HFFc6 (cell line): Measurements from ENCODE around the gene DNAJC9. TPM values are rescaled to one million over a fixed set of nuclear protein-coding genes. Genes with fewer than 3 reads are reported as not detected.

Source experiments
- DNase-seq: peaks from one replicate; pipeline ENCODE4 v3.0.0-alpha.2; 2018
- H3K27ac Mint-ChIP-seq: 2 replicates; pipeline ENCODE4 v1.8.0; 2020; ENCODE audit warnings: mild to moderate bottlenecking, mixed read lengths
- H3K27me3 Mint-ChIP-seq: 2 replicates; pipeline ENCODE4 v1.8.0; 2021; ENCODE audit warnings: mild to moderate bottlenecking, moderate library complexity, mixed read lengths; ENCODE audit not compliant: insufficient read depth
- H3K36me3 Mint-ChIP-seq: 2 replicates; pipeline ENCODE4 v1.8.0; 2021; ENCODE audit warnings: low read depth, mixed read lengths
- H3K4me1 Mint-ChIP-seq: 2 replicates; pipeline ENCODE4 v1.8.0; 2020; ENCODE audit warnings: low read depth, mixed read lengths
- H3K4me3 Mint-ChIP-seq: 2 replicates; pipeline ENCODE4 v1.8.0; 2020; ENCODE audit warnings: mild to moderate bottlenecking, moderate library complexity, mixed read lengths
- H3K9me3 Mint-ChIP-seq: 2 replicates; pipeline ENCODE4 v1.8.0; 2020; ENCODE audit warnings: mild to moderate bottlenecking, mixed read lengths
- CTCF ChIP-seq: fragments of 200-600 bp; sonication (generic); IDR thresholded peaks from 2 replicates; pipeline ENCODE4 v1.5.0; 2021; ENCODE audit warnings: antibody characterized with exemption, mild to moderate bottlenecking
- total RNA-seq, 6 experiments: library from RNA; stranded (reverse); fragmentation: NEBNext Ultra II Directional; extraction: Animal tissue kit (Norgen Biotek cat#: 25700); gene quantifications; 2 replicates in 1 of 6; 3 replicates in 5 of 6; pipeline ENCODE4 v1.2.3, GENCODE V29; 2021

DNAJC9 gene
- total RNA-seq, 6 experiments from 2014 or later: 18.6 to 30.9 (median 27.1) TPM

- Mint-ChIP-seq H3K4me1 (peaks cover 10% of the 10 kb centered on the region), H3K4me3 (no peak overlapping the region), H3K27me3 (no peaks in the 10 kb centered on the region), H3K9me3 (no peaks in the 10 kb centered on the region), H3K36me3 (peaks cover 27% of the 10 kb centered on the region), H3K27ac (no peak overlapping the region)
- DNase-seq: no peak
- TF ChIP-seq CTCF: no peak
Measured at GRCh38 chr10:73211106-73211811, 35.8 kb downstream of the DNAJC9 start.

DNA sequence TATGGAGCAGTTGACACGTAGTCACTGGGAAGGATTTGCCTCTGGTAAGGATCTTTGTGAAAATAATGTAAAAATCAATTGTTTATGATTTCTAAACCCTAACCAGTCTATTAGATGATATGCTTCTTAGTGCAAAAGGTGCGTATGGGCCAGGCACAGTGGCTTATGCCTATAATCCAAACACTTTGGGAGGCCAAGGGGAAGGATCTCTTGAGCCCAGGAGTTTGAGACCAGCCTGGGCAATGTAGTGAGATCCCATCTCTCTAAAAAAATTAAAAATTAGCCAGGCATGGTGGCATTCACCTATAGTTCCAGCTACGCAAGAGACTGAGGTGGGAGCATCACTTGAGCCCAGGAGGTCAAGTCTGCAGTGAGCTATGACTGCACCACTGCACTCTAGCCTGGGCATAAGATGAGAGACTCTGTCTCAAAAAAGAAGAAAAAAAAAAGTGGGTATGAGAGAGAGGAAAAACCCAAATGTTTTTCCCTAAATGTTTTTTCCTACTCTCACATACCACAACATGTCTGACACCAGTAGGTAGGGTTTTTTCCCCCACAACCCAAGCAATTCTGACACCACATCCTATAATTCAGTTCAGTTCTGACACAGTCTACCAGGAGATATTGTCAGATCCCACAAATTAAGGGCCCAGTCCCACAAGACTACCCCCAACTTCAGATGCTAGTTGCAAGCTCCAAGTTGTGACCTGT is 36.5 kb downstream of the DNAJC9 start:
- peaks cover 7% of the 10 kb centered on the region for H3K9me3 Mint-ChIP-seq
- no peak overlapping the region for H3K4me3 Mint-ChIP-seq
- H3K27ac Mint-ChIP-seq: no peak overlapping the region
- no peaks in the 10 kb centered on the region for H3K27me3 Mint-ChIP-seq
- no peak for TF ChIP-seq CTCF
- H3K4me1 Mint-ChIP-seq: peaks cover 10% of the 10 kb centered on the region
- DNase-seq: no peak
- H3K36me3 Mint-ChIP-seq: peaks cover 30% of the 10 kb centered on the region

- peaks cover 36% of the 10 kb centered on the region for H3K36me3 Mint-ChIP-seq
Measured at GRCh38 chr10:73209705-73210104, 37.4 kb downstream of the DNAJC9 start.

DNA sequence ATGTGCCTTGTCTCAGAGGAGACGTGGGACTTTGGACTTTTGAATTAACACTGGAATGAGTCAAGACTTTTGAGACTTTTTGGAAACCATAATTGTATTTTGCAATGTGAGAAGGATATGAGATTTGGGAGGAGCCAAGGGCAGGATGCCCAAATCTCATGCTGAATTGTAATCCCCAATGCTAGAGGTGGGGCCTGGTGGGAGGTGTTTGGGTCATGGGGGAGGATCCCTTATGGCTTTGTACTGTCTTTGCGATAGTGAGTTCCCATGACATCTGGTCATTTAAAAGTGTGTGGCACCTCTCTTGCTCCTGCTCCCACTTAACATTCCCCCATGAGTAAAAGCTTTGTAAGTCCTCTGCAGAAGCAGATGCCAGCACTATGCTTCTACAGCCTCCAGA is 39.2 kb downstream of the DNAJC9 start:
- TF ChIP-seq CTCF: no peak
- peaks cover 26% of the 10 kb centered on the region for H3K36me3 Mint-ChIP-seq
- DNase-seq: no peak
- H3K4me1 Mint-ChIP-seq: peaks cover 16% of the 10 kb centered on the region
- H3K9me3 Mint-ChIP-seq: peaks cover 11% of the 10 kb centered on the region
- H3K27ac Mint-ChIP-seq: no peak overlapping the region
- H3K4me3 Mint-ChIP-seq: no peak overlapping the region
- no peaks in the 10 kb centered on the region for H3K27me3 Mint-ChIP-seq

More at GRCh38 chr10:73209705-73210104, 37.4 kb downstream of the DNAJC9 start:
- H3K27me3 Mint-ChIP-seq: no peaks in the 10 kb centered on the region
- peaks cover 10% of the 10 kb centered on the region for H3K4me1 Mint-ChIP-seq
- no peak overlapping the region for H3K4me3 Mint-ChIP-seq
- H3K9me3 Mint-ChIP-seq: peaks cover 11% of the 10 kb centered on the region
- H3K27ac Mint-ChIP-seq: peak overlapping the region; percentile 53
- DNase-seq: peak; percentile 54
- no peak for TF ChIP-seq CTCF

GRCh38 chr10:73206385-73206784 is 40.7 kb downstream of the DNAJC9 start:
- Mint-ChIP-seq H3K9me3 (peaks cover 11% of the 10 kb centered on the region), H3K36me3 (peaks cover 20% of the 10 kb centered on the region), H3K27ac (no peak overlapping the region), H3K27me3 (peaks cover 2% of the 10 kb centered on the region; the same call in 1 of the 2 replicates), H3K4me3 (no peak overlapping the region), H3K4me1 (peaks cover 16% of the 10 kb centered on the region)
- TF ChIP-seq CTCF: no peak
- no peak for DNase-seq
